Thoracic aorta (tissue), 2 donors: ENCODE data around the gene NKX2-8. TPM values are rescaled to one million over a fixed set of nuclear protein-coding genes. Genes with fewer than 3 reads are reported as not detected.

Experiments
- ATAC-seq: fragments of 150-250 bp; one replicate; pipeline ENCODE4 v1.8.0; 2017; ENCODE audit warnings: low read depth; ENCODE audit not compliant: insufficient number of reproducible peaks, low FRiP score
- DNase-seq: peaks from one replicate; pipeline ENCODE4 v3.0.0-alpha.2; 2020; ENCODE audit warnings: low spot score
- H3K27ac ChIP-seq, 2 donors: fragments of 200-600 bp; sonication (generic); 1 replicate in 1 of 2; 2 replicates in 1 of 2; pipeline ENCODE4 v1.5.1; 2016; ENCODE audit warnings: mild to moderate bottlenecking in 2 of 2, moderate library complexity in 2 of 2
- H3K27me3 ChIP-seq: fragments of 200-600 bp; sonication (generic); replicated peaks from 2 replicates; pipeline ENCODE4 v1.6.0; 2016; ENCODE audit warnings: mild to moderate bottlenecking; ENCODE audit not compliant: insufficient read depth
- H3K36me3 ChIP-seq: fragments of 200-600 bp; sonication (generic); one replicate; pipeline ENCODE4 v1.5.1; 2016
- H3K4me1 ChIP-seq, 2 donors: fragments of 200-600 bp; sonication (generic); 1 replicate in 1 of 2; 2 replicates in 1 of 2; pipeline versions ENCODE4 v1.5.1 to v1.6.0; 2016; ENCODE audit warnings: low read depth in 2 of 2, mild to moderate bottlenecking in 1 of 2; ENCODE audit not compliant: control insufficient read depth in 1 of 2
- H3K4me3 ChIP-seq: fragments of 200-600 bp; sonication (generic); 2 replicates; pipeline ENCODE4 v1.5.1; 2016; ENCODE audit warnings: mild to moderate bottlenecking
- H3K9me3 ChIP-seq: fragments of 200-600 bp; sonication (generic); 2 replicates; pipeline ENCODE4 v1.5.1; 2016
- CTCF ChIP-seq: fragments of 200-600 bp; sonication (generic); IDR thresholded peaks from one replicate; pipeline ENCODE4 v1.5.1; 2019; ENCODE audit warnings: antibody characterized with exemption
- total RNA-seq, 2 donors: library from RNA; depleted of rRNA; stranded (reverse); fragments of >200 nt; gene quantifications; one replicate each; pipeline versions ENCODE4 v1.1.0 to v1.2.3, GENCODE V29; 2016

The NKX2-8 gene
- total RNA-seq, 2 donors from 2014 or later: not detected

GRCh38 chr14:36580856-36581831 lies 1.3 kb downstream of the NKX2-8 start:
- Histone ChIP-seq H3K27ac (no peak overlapping the region), H3K9me3 (no peaks in the 10 kb centered on the region), H3K27me3 (peaks cover 6% of the 10 kb centered on the region), H3K4me3 (peak overlapping the region; percentile 70), H3K36me3 (no peaks in the 10 kb centered on the region), H3K4me1 (peaks cover 12 to 24% of the 10 kb centered on the region in 2 donors)
- no peak for TF ChIP-seq CTCF
- ATAC-seq: no peak
- no peak for DNase-seq

GRCh38 chr14:36580141-36580855 lies 2.1 kb downstream of the NKX2-8 start:
- DNase-seq (no peak), ATAC-seq (no peak)
- peaks cover 12 to 24% of the 10 kb centered on the region in 2 donors for H3K4me1 ChIP-seq
- H3K36me3 ChIP-seq: no peaks in the 10 kb centered on the region
- peak overlapping the region; percentile 70 for H3K4me3 ChIP-seq
- TF ChIP-seq CTCF: no peak
- no peaks in the 10 kb centered on the region for H3K9me3 ChIP-seq
- no peak overlapping the region for H3K27ac ChIP-seq
- H3K27me3 ChIP-seq: peaks cover 6% of the 10 kb centered on the region

GRCh38 chr14:36579573-36580140 lies 2.8 kb downstream of the NKX2-8 start:
- H3K27me3 ChIP-seq: peaks cover 6% of the 10 kb centered on the region
- no peaks in the 10 kb centered on the region for H3K9me3 ChIP-seq
- no peak overlapping the region for H3K27ac ChIP-seq
- ATAC-seq (no peak), DNase-seq (no peak)
- no peak overlapping the region for H3K4me3 ChIP-seq
- H3K36me3 ChIP-seq: no peaks in the 10 kb centered on the region
- no peak for TF ChIP-seq CTCF
- H3K4me1 ChIP-seq: peaks cover 12 to 24% of the 10 kb centered on the region in 2 donors

GRCh38 chr14:36579001-36579555 lies 3.3 kb downstream of the NKX2-8 start:
- Histone ChIP-seq H3K27ac (no peak overlapping the region), H3K4me1 (peaks cover 12 to 24% of the 10 kb centered on the region in 2 donors), H3K9me3 (no peaks in the 10 kb centered on the region), H3K27me3 (peaks cover 6% of the 10 kb centered on the region), H3K4me3 (no peak overlapping the region), H3K36me3 (no peaks in the 10 kb centered on the region)
- no peak for ATAC-seq
- TF ChIP-seq CTCF: no peak
- DNase-seq: no peak

GRCh38 chr14:36570065-36570464 lies 12.3 kb downstream of the NKX2-8 start:
- H3K36me3 ChIP-seq: no peaks in the 10 kb centered on the region
- no peak overlapping the region for H3K27ac ChIP-seq
- no peak overlapping the region for H3K4me3 ChIP-seq
- ATAC-seq (no peak), DNase-seq (no peak)
- no peak for TF ChIP-seq CTCF
- no peaks in the 10 kb centered on the region for H3K4me1 ChIP-seq
- no peaks in the 10 kb centered on the region for H3K27me3 ChIP-seq
- H3K9me3 ChIP-seq: no peaks in the 10 kb centered on the region
